ENCODE results near the gene ARHGEF19. TPM values are rescaled to one million over a fixed set of nuclear protein-coding genes. Genes with fewer than 3 reads are reported as not detected.
"Not testable (repeated sequence)": the region's sequence is repeated elsewhere in the genome, so short reads cannot be mapped to it uniquely, and the experiment has no call there.

Gene ARHGEF19
- total RNA-seq, 3 donors from 2014 or later, result 5.3 to 13.3 (median 9.0) TPM

DNA sequence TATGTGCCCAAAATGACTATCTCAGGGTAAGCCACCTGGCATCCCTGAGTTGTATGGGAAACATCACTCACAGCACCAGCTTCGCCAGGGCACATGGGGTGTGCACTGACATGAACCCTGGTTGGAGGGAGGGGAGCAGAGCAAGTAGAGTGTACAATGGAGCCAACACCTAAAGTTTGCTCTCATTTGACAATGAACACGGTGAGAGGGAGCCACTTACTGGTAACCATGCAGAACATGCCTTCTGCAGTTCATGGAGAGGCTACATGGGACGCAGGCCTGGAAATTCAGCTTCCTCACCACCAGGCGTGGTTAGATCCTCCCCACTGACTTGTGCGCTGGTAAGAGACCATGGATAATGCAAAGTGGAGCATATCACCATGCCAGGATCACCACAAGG, 34.5 kb upstream of the ARHGEF19 start:
- H3K36me3 ChIP-seq (ENCODE audit: low read depth), result no peaks in the 10 kb centered on the region
- H3K9me3 ChIP-seq, result no peaks in the 10 kb centered on the region
- TF ChIP-seq, protein P1, sequence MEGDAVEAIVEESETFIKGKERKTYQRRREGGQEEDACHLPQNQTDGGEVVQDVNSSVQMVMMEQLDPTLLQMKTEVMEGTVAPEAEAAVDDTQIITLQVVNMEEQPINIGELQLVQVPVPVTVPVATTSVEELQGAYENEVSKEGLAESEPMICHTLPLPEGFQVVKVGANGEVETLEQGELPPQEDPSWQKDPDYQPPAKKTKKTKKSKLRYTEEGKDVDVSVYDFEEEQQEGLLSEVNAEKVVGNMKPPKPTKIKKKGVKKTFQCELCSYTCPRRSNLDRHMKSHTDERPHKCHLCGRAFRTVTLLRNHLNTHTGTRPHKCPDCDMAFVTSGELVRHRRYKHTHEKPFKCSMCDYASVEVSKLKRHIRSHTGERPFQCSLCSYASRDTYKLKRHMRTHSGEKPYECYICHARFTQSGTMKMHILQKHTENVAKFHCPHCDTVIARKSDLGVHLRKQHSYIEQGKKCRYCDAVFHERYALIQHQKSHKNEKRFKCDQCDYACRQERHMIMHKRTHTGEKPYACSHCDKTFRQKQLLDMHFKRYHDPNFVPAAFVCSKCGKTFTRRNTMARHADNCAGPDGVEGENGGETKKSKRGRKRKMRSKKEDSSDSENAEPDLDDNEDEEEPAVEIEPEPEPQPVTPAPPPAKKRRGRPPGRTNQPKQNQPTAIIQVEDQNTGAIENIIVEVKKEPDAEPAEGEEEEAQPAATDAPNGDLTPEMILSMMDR (IDR thresholded peaks at IDR 0.05), result no peak
- DNase-seq (no peak), ATAC-seq (no peak)
- intact Hi-C loops (cut with DNase I, micrococcal nuclease), result loop anchor here in 1 of 2 donors (10.0 kb wide), 2 partner anchors 52 to 172 kb away; partner anchors contain the start of gene FAM131C
- H3K4me1 ChIP-seq (ENCODE audit: low read depth), result peaks cover 22% of the 10 kb centered on the region
- no peak overlapping the region for H3K4me3 ChIP-seq

DNA sequence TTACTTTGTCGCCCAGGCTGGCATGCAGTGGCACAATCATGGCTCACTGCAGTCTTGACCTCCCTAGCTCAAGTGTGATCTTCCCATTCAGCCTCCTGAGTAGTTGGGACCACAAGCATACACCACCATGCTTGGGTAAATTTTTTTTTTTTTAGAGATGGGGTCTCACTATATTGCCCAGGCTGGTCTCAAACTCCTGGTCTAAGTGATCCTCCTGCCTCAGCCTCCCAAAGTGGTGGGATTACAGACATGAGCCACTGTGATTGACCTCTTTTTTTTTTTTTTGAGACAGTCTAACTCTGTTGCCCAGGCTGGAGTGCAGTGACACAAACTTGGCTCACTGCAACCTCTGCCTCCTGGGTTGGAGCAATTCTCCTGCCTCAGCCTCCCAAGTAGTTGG, 33.8 kb upstream of the ARHGEF19 start:
- not testable (repeated sequence) for H3K9me3 ChIP-seq; DNase-seq; H3K4me3 ChIP-seq; H3K36me3 ChIP-seq (ENCODE audit: low read depth); ATAC-seq
- peaks cover 22% of the 10 kb centered on the region for H3K4me1 ChIP-seq (ENCODE audit: low read depth)
- intact Hi-C loops (cut with DNase I, micrococcal nuclease), result loop anchor here in 1 of 2 donors (10.0 kb wide), 2 partner anchors 51 to 171 kb away; partner anchors contain the start of gene FAM131C

DNA sequence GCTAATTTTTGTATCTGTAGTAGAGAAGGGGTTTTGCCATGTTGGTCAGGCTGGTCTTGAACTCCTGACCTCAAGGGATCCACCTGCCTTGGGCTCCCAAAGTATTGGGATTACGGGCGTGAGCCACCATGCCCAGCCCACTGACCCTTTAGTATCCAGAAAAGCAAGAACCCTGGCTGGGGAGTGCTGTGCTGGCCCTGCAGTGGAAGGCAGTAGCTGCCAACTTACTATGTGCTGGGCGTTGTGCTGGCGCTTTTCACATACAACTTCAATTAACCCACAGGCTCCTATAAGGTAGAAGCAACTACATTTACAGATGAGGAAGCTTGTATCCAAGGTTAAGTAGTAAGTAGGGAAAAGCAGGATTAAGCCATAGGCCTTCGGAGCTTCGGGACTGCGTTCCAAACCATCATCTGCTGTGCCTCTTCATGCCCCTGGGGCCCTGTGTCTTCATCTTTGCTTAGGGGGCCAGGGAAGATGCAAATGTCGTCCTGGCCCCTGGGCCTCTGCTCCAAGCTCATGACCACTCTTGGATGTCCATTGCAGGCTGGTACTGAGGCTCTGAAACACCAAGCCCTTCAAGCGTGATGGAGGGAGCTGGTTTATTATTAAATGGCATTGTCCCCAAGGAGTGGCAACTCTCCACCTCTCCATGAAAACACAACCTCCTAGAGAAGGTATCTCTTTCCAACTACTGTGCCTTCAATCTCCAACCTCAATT, 33.2 kb upstream of the ARHGEF19 start:
- no peak for DNase-seq

DNA sequence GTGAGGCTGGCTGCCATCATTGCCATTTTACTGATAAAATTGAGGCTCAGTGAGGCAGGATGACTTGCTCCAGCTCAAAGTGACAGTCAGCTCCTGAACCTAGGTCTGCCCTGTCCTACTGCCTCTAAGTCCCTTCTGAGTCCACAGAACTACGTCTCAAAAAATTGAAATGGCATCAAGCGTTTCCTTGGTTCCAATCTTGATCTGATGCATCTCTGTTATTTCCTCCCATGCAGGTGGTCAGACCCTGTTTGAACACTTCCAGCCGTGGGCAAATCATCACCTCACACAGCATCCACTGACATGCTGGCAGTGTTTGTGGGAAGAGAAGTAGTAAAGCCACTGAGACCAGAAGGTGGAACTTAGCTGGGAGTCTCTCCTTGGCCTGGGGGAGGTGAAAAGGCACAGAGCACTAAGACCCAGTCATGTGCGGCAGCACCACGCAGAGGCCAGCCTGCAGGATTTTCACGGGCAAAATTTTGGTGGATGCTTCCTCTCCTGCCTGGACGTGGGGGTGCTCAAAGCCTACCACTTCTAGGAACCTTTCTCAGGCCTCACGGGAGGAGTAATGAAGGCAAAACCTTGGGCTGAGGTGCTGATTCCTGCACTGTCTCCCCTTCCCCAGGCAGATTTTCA, 32.3 kb upstream of the ARHGEF19 start:
- Histone ChIP-seq H3K4me1 (ENCODE audit: low read depth) (peaks cover 22% of the 10 kb centered on the region), H3K4me3 (no peak overlapping the region), H3K36me3 (ENCODE audit: low read depth) (no peaks in the 10 kb centered on the region), H3K9me3 (no peaks in the 10 kb centered on the region)
- intact Hi-C loops (cut with DNase I, micrococcal nuclease), result loop anchor here in 1 of 2 donors (10.0 kb wide), 2 partner anchors 50 to 170 kb away; partner anchors contain the start of gene FAM131C
- TF ChIP-seq, protein P1 (IDR thresholded peaks at IDR 0.05), result no peak
- no peak for ATAC-seq
- no peak for DNase-seq

More for the DNA sequence above, 33.2 kb upstream of the ARHGEF19 start:
- intact Hi-C loops (cut with DNase I, micrococcal nuclease), result loop anchor here in 1 of 2 donors (10.0 kb wide), 2 partner anchors 51 to 171 kb away; partner anchors contain the start of gene FAM131C
- no peak for ATAC-seq
- no peak overlapping the region for H3K4me3 ChIP-seq
- H3K4me1 ChIP-seq (ENCODE audit: low read depth), result peaks cover 22% of the 10 kb centered on the region
- H3K9me3 ChIP-seq, result no peaks in the 10 kb centered on the region
- no peaks in the 10 kb centered on the region for H3K36me3 ChIP-seq (ENCODE audit: low read depth)
- TF ChIP-seq, protein P1 (IDR thresholded peaks at IDR 0.05), result no peak

DNA sequence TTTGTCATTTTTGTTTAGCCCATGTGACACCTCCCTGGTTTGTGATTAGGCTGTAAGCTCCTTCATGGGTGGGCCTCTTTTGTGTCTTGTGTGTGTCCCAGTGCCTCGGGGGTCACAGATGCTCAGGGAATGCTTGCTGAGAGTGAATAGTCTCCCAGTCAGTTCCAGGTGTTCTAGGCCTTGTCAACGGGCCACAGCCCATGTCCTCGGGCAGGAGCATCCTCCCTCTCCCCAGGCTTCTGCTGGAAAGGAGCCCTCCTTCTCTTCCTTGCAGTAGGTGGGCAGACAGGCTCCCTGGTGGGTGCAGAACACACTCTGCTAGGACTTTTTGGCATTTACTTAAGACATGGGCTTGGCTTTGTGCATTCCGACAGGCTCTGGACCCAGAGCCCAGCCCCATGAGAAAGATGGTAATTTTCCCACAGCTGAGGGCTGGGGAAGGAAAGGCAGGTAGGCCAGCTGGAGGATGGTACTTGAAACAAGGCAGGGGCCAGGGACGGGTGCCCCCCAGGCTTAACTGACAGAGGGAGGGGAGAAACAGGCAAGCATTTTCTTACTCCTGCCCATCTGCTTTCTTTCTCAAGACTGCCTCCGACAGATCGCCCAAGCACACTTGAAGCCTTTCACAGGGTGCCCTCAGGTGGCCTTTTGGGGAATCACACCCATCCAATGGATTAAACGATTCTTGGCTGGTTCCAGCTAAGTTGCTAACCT, 31.6 kb upstream of the ARHGEF19 start:
- TF ChIP-seq, protein P1 (IDR thresholded peaks at IDR 0.05), result peak; percentile 85
- peak; percentile 79 for ATAC-seq
- H3K9me3 ChIP-seq, result no peaks in the 10 kb centered on the region
- H3K4me1 ChIP-seq (ENCODE audit: low read depth), result peaks cover 18% of the 10 kb centered on the region
- H3K4me3 ChIP-seq, result no peak overlapping the region
- DNase-seq, result peak in 2 of 3 donors; percentile 79 to 89
- intact Hi-C loops (cut with DNase I, micrococcal nuclease), result loop anchor here in 1 of 2 donors (10.0 kb wide), 2 partner anchors 49 to 169 kb away; partner anchors contain the start of gene FAM131C
- no peaks in the 10 kb centered on the region for H3K36me3 ChIP-seq (ENCODE audit: low read depth)
